Mesendoderm (in vitro differentiated cells): Measurements from ENCODE around the gene CHMP1B.
"Not testable (repeated sequence)": the region's sequence is repeated elsewhere in the genome, so short reads cannot be mapped to it uniquely, and the experiment has no call there.

Source experiments
- DNase-seq: peaks from one replicate; pipeline ENCODE4 v3.0.0; 2013
- H2AK5ac ChIP-seq: 2 replicates; pipeline ENCODE4 v1.6.1; 2013; ENCODE audit warnings: low read length, inconsistent platforms
- H2BK120ac ChIP-seq: 2 replicates; pipeline ENCODE4 v1.6.1; 2013; ENCODE audit warnings: low read depth, mild to moderate bottlenecking, low read length, moderate library complexity, mixed read lengths
- H2BK15ac ChIP-seq: replicated peaks from 2 replicates; pipeline ENCODE4 v1.6.1; 2013; ENCODE audit warnings: low read depth, mild to moderate bottlenecking, moderate library complexity
- H2BK5ac ChIP-seq: 2 replicates; pipeline ENCODE4 v1.6.1; 2013; ENCODE audit warnings: low read length, inconsistent platforms
- H3K18ac ChIP-seq: 2 replicates; pipeline ENCODE4 v1.6.1; 2013; ENCODE audit warnings: mild to moderate bottlenecking, low read length, mixed read lengths
- H3K23ac ChIP-seq: one replicate; pipeline ENCODE4 v1.6.1; 2013; ENCODE audit warnings: low read length
- H3K27ac ChIP-seq: 2 replicates; pipeline ENCODE4 v1.5.1; 2013; ENCODE audit warnings: low read depth, mild to moderate bottlenecking, inconsistent platforms, low read length, moderate library complexity
- H3K27me3 ChIP-seq: 2 replicates; pipeline ENCODE4 v1.6.1; 2013; ENCODE audit warnings: low read length, control low read depth, mild to moderate bottlenecking, inconsistent platforms; ENCODE audit not compliant: insufficient read depth, poor library complexity
- H3K36me3 ChIP-seq: 2 replicates; pipeline ENCODE4 v1.6.1; 2013; ENCODE audit warnings: low read length, inconsistent platforms; ENCODE audit not compliant: control insufficient read depth, insufficient read depth
- H3K4ac ChIP-seq: one replicate; pipeline ENCODE4 v1.6.1; 2013; ENCODE audit warnings: low read depth, mild to moderate bottlenecking, low read length, moderate library complexity
- H3K4me1 ChIP-seq: 2 replicates; pipeline ENCODE4 v1.6.1; 2013; ENCODE audit warnings: low read depth, low read length, inconsistent platforms; ENCODE audit not compliant: control insufficient read depth
- H3K4me2 ChIP-seq: 2 replicates; pipeline ENCODE4 v1.6.1; 2013; ENCODE audit warnings: low read length
- H3K4me3 ChIP-seq: 2 replicates; pipeline ENCODE4 v1.5.1; 2013; ENCODE audit warnings: mild to moderate bottlenecking, low read length
- H3K56ac ChIP-seq: one replicate; pipeline ENCODE4 v1.6.1; 2013; ENCODE audit warnings: low read length
- H3K79me1 ChIP-seq: 2 replicates; pipeline ENCODE4 v1.6.1; 2013; ENCODE audit warnings: low read length, inconsistent platforms
- H3K79me2 ChIP-seq: 2 replicates; pipeline ENCODE4 v1.6.1; 2013; ENCODE audit warnings: mild to moderate bottlenecking, low read length; ENCODE audit not compliant: control insufficient read depth, insufficient read depth
- H3K9ac ChIP-seq: 2 replicates; pipeline ENCODE4 v1.6.1; 2013; ENCODE audit warnings: low read length, inconsistent platforms
- H4K5ac ChIP-seq: one replicate; pipeline ENCODE4 v1.6.1; 2013; ENCODE audit warnings: low read length
- H4K8ac ChIP-seq: one replicate; pipeline ENCODE4 v1.6.1; 2013; ENCODE audit warnings: low read depth, mild to moderate bottlenecking, control low read depth, low read length, moderate library complexity
- WGBS: extraction: QIAGEN DNeasy Blood & Tissue Kit; methylation state at CpG from one replicate; pipeline ENCODE4 v1.1.7; 2013; ENCODE audit warnings: low lambda C conversion rate, missing lambda C conversion rate; ENCODE audit not compliant: insufficient coverage; ENCODE audit errors: extremely low coverage; 5-methylcytosine and 5-hydroxymethylcytosine counted together

The CHMP1B gene

GRCh38 chr18:11849279-11849678, 1.9 kb upstream of the CHMP1B start:
- Histone ChIP-seq H3K4me1 (peaks cover 4% of the 10 kb centered on the region), H3K4me2 (no peak overlapping the region), H2BK120ac (no peak overlapping the region), H2BK5ac (no peak overlapping the region), H3K79me2 (peaks cover 20% of the 10 kb centered on the region), H4K8ac (no peak overlapping the region), H3K27me3 (no peaks in the 10 kb centered on the region), H2AK5ac (no peak overlapping the region), H3K79me1 (peaks cover 7% of the 10 kb centered on the region), H4K5ac (no peak overlapping the region), H3K4me3 (no peak overlapping the region), H2BK15ac (no peak overlapping the region), H3K18ac (no peak overlapping the region), H3K4ac (no peak overlapping the region), H3K9ac (no peak overlapping the region), H3K56ac (no peak overlapping the region), H3K27ac (no peak overlapping the region), H3K23ac (no peak overlapping the region), H3K36me3 (no peaks in the 10 kb centered on the region)
- DNase-seq = no peak
- no CpG with 5 or more reads among the region's 7 CpGs for WGBS

DNA sequence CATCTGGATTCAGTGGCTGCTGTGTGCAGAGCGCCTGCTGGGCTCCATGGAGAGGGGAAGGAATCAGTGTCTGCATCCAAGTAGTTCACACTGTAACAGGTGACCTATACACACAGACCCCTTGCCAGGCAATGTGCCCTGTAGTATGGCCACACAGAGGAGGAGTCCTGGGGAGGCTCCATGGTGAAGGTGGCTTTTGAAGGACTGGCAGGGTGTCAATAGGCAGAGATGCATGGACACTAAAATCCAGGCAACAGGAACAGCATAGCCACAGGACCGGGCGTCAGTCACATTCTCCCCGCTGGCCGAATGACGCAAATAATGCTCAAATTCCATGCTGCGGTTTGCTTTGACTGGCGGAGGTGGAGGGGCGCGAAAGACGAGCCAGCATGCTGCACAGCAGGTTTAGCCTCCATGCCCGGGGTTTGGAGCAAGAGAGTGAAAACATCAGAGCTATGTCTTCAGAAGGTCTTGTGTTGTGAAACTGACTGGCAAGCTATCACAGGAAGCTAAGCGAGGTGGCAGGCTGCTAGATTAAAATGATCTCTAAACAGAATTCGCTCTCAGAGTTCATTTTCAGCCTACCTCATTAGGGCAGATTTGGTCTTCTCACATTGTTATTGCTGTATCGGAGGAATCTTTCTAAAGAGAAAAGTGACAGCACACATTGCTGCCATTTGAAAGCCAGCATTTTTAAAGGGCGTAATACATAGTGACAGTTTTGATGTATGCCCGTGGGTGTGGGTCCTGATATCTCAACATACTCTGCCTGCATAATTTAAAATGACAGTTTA, 1.2 kb upstream of the CHMP1B start:
- H3K27me3 ChIP-seq = no peaks in the 10 kb centered on the region
- H3K23ac ChIP-seq = no peak overlapping the region
- H3K79me1 ChIP-seq = peaks cover 7% of the 10 kb centered on the region
- peaks cover 4% of the 10 kb centered on the region for H3K4me1 ChIP-seq
- no peak overlapping the region for H3K27ac ChIP-seq
- H2BK120ac ChIP-seq = no peak overlapping the region
- no peak overlapping the region for H3K18ac ChIP-seq
- peak overlapping the region; percentile 34 for H3K56ac ChIP-seq
- no peak overlapping the region for H2AK5ac ChIP-seq
- WGBS = no CpG with 5 or more reads among the region's 17 CpGs
- H3K9ac ChIP-seq = no peak overlapping the region
- no peak overlapping the region for H3K4ac ChIP-seq
- no peak overlapping the region for H4K5ac ChIP-seq
- H3K36me3 ChIP-seq = no peaks in the 10 kb centered on the region
- H4K8ac ChIP-seq = no peak overlapping the region
- no peak overlapping the region for H3K4me3 ChIP-seq
- peak; percentile 59 for DNase-seq
- no peak overlapping the region for H3K4me2 ChIP-seq
- no peak overlapping the region for H2BK5ac ChIP-seq
- H3K79me2 ChIP-seq = peaks cover 20% of the 10 kb centered on the region
- no peak overlapping the region for H2BK15ac ChIP-seq

- H3K27ac ChIP-seq = peak overlapping the region; percentile 33
- peak overlapping the region; percentile 64 for H3K4me2 ChIP-seq
- H3K27me3 ChIP-seq = no peaks in the 10 kb centered on the region
- H3K18ac ChIP-seq = no peak overlapping the region
- peak overlapping the region; percentile 69 for H3K56ac ChIP-seq
- no peak overlapping the region for H4K5ac ChIP-seq
- H3K4me1 ChIP-seq = peaks cover 4% of the 10 kb centered on the region
- peak overlapping the region; percentile 83 for H3K9ac ChIP-seq
- H2AK5ac ChIP-seq = no peak overlapping the region
- peak; percentile 61 for DNase-seq
- peak overlapping the region; percentile 23 for H2BK5ac ChIP-seq
- H3K79me1 ChIP-seq = peaks cover 7% of the 10 kb centered on the region
- no peaks in the 10 kb centered on the region for H3K36me3 ChIP-seq
- H3K4me3 ChIP-seq = peak overlapping the region; percentile 53
- H3K23ac ChIP-seq = no peak overlapping the region
- H4K8ac ChIP-seq = no peak overlapping the region
- H3K79me2 ChIP-seq = peaks cover 20% of the 10 kb centered on the region
- H2BK15ac ChIP-seq = no peak overlapping the region
- WGBS = no CpG with 5 or more reads among the region's 10 CpGs
- no peak overlapping the region for H2BK120ac ChIP-seq
- H3K4ac ChIP-seq = peak overlapping the region; percentile 50
Observed at GRCh38 chr18:11850821-11851145, 430 bp upstream of the CHMP1B start.

- H3K9ac ChIP-seq = peak overlapping the region; percentile 94
- peak; percentile 57 for DNase-seq
Observed at GRCh38 chr18:11851806-11852337, 659 bp downstream of the CHMP1B start.

DNA sequence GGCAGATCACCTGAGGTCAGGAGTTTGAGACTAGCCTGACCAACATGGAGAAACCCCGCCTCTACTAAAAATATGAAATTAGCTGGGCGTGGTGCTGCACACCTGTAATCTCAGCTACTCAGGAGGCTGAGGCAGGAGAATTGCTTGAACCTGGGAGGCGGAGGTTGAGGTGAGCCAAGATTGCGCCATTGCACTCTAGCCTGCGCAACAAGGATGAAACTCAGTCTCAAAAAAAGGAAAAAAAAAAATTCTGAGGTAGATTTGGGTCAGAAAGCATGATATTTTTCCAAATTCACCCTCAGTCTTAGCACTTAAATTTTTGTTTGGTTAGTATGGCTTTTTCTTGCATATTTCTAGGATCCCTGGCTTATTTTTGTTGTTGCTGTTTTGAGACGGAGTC, 3.3 kb downstream of the CHMP1B start:
- H3K4ac ChIP-seq, H4K8ac ChIP-seq, H3K4me3 ChIP-seq, H3K23ac ChIP-seq, H2BK15ac ChIP-seq, H3K4me1 ChIP-seq, H3K56ac ChIP-seq, H2BK120ac ChIP-seq, H4K5ac ChIP-seq, H3K4me2 ChIP-seq, DNase-seq, H2AK5ac ChIP-seq, H3K9ac ChIP-seq, H3K27ac ChIP-seq, H3K36me3 ChIP-seq, H3K27me3 ChIP-seq, H2BK5ac ChIP-seq, H3K79me1 ChIP-seq, H3K18ac ChIP-seq: not testable (repeated sequence)
- H3K79me2 ChIP-seq = peaks cover 20% of the 10 kb centered on the region
- no CpG with 5 or more reads among the region's 6 CpGs for WGBS

More at GRCh38 chr18:11851806-11852337, 659 bp downstream of the CHMP1B start:
- H4K8ac ChIP-seq = no peak overlapping the region
- H4K5ac ChIP-seq = no peak overlapping the region
- no peak overlapping the region for H3K18ac ChIP-seq
- WGBS = no CpG with 5 or more reads among the region's 23 CpGs
- no peak overlapping the region for H2BK5ac ChIP-seq
- H3K56ac ChIP-seq = peak overlapping the region; percentile 96
- no peak overlapping the region for H3K23ac ChIP-seq
- H3K27me3 ChIP-seq = no peaks in the 10 kb centered on the region
- H3K4ac ChIP-seq = no peak overlapping the region
- peaks cover 7% of the 10 kb centered on the region for H3K79me1 ChIP-seq
- no peak overlapping the region for H2AK5ac ChIP-seq
- H2BK120ac ChIP-seq = no peak overlapping the region
- peak overlapping the region; percentile 93 for H3K4me2 ChIP-seq
- no peak overlapping the region for H2BK15ac ChIP-seq
- H3K36me3 ChIP-seq = no peaks in the 10 kb centered on the region
- no peak overlapping the region for H3K27ac ChIP-seq
- H3K4me3 ChIP-seq = peak overlapping the region; percentile 94
- peaks cover 20% of the 10 kb centered on the region for H3K79me2 ChIP-seq
- peaks cover 4% of the 10 kb centered on the region for H3K4me1 ChIP-seq
